Vagina (tissue), 2 donors: ENCODE measurements around the gene PKLR.

Experiments
- POLR2A ChIP-seq, 2 donors: fragments of 450-650 bp; IDR thresholded peaks; one replicate each; pipeline ENCODE4 v1.6.1; 2017; ENCODE audit warnings: antibody characterized with exemption in 2 of 2, mild to moderate bottlenecking in 2 of 2, moderate library complexity in 2 of 2
- POLR2AphosphoS5 ChIP-seq, 2 donors: sonication (generic); formaldehyde crosslinking; IDR thresholded peaks; one replicate each; pipeline ENCODE4 v1.9.0; 2017; ENCODE audit warnings: antibody characterized with exemption in 2 of 2, mild to moderate bottlenecking in 2 of 2, low read depth in 1 of 2; ENCODE audit not compliant: insufficient read depth in 1 of 2
- TF ChIP-seq, protein P1 (sequence below), 3 experiments: fragments of 450-650 bp in 2 of 3; fragments of 200-600 bp in 1 of 3; sonication (generic) in 1 of 3; IDR thresholded peaks; one replicate each; pipeline ENCODE4 v1.5.1; 2017 to 2019; ENCODE audit warnings: antibody characterized with exemption in 3 of 3, mild to moderate bottlenecking in 2 of 3, moderate library complexity in 2 of 3

DNA sequence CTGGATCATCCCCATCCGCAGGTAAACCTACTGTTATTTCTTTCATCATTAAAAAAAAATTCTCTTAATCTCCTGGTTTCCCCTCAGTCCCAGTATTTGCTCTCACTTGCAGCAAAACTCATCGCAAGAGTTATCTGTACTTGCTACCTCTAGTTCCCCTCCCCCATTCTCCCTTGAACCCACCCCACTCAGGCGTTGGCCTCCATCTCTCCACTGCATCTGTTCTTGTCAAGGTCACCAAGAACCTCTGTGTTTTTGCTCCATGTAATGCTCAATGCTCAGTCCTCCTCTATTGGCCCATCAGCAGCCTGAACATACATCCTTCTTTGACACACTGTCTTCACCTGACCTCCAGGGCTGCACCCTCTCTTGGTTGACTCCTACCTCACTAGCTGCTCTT is 4.6 kb downstream of the PKLR start:
- TF ChIP-seq POLR2A (IDR thresholded peaks at IDR 0.05) = no peak
- TF ChIP-seq, protein P1, sequence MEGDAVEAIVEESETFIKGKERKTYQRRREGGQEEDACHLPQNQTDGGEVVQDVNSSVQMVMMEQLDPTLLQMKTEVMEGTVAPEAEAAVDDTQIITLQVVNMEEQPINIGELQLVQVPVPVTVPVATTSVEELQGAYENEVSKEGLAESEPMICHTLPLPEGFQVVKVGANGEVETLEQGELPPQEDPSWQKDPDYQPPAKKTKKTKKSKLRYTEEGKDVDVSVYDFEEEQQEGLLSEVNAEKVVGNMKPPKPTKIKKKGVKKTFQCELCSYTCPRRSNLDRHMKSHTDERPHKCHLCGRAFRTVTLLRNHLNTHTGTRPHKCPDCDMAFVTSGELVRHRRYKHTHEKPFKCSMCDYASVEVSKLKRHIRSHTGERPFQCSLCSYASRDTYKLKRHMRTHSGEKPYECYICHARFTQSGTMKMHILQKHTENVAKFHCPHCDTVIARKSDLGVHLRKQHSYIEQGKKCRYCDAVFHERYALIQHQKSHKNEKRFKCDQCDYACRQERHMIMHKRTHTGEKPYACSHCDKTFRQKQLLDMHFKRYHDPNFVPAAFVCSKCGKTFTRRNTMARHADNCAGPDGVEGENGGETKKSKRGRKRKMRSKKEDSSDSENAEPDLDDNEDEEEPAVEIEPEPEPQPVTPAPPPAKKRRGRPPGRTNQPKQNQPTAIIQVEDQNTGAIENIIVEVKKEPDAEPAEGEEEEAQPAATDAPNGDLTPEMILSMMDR (IDR thresholded peaks at IDR 0.05) = no peak
- no peak for TF ChIP-seq POLR2AphosphoS5 (IDR thresholded peaks at IDR 0.05; ENCODE audit: insufficient read depth in 1 of 2, low read depth in 1 of 2)
